Peyer's patch (tissue), 4 donors: ENCODE data around the gene BARX1. TPM values are rescaled to one million over a fixed set of nuclear protein-coding genes. Genes with fewer than 3 reads are reported as not detected.

Source experiments
- DNase-seq, 3 donors: peaks; one replicate each; pipeline ENCODE4 v3.0.0-alpha.2; 2017 to 2019
- H3K27ac ChIP-seq, 4 donors: fragments of 200-600 bp; sonication (generic); one replicate each; pipeline ENCODE4 v1.5.1; 2016 to 2019
- H3K27me3 ChIP-seq, 2 donors: fragments of 200-600 bp; sonication (generic); one replicate each; pipeline ENCODE4 v1.5.1; 2019
- H3K36me3 ChIP-seq, 3 donors: fragments of 200-600 bp; sonication (generic); one replicate each; pipeline ENCODE4 v1.5.1; 2016 to 2019
- H3K4me1 ChIP-seq, 4 donors: fragments of 200-600 bp; sonication (generic); one replicate each; pipeline ENCODE4 v1.5.1; 2016 to 2019
- H3K4me3 ChIP-seq, 4 donors: fragments of 200-600 bp; sonication (generic); 1 replicate in 3 of 4; 2 replicates in 1 of 4; pipeline ENCODE4 v1.5.1; 2016 to 2019; ENCODE audit warnings: mild to moderate bottlenecking in 1 of 4
- H3K9me3 ChIP-seq, 4 donors: fragments of 200-600 bp; sonication (generic); one replicate each; pipeline ENCODE4 v1.5.1; 2016 to 2019; ENCODE audit warnings: mild to moderate bottlenecking in 1 of 4
- CTCF ChIP-seq, 6 experiments: fragments of 450-650 bp in 4 of 6; fragments of 200-600 bp in 2 of 6; sonication (generic) in 1 of 6; IDR thresholded peaks; one replicate each; pipeline ENCODE4 v1.5.1; 2017 to 2019; ENCODE audit warnings: antibody characterized with exemption in 6 of 6, mild to moderate bottlenecking in 3 of 6, moderate library complexity in 1 of 6
- POLR2A ChIP-seq, 2 donors: fragments of 450-650 bp; IDR thresholded peaks; one replicate each; pipeline ENCODE4 v1.5.1; 2017; ENCODE audit warnings: antibody characterized with exemption in 2 of 2, mild to moderate bottlenecking in 2 of 2, moderate library complexity in 2 of 2
- total RNA-seq, 4 donors: library from RNA; depleted of rRNA; stranded (reverse); fragments of >200 nt; gene quantifications; one replicate each; pipeline ENCODE4 v1.1.0, GENCODE V29; 2016

BARX1 gene
- total RNA-seq = not detected

GRCh38 chr9:93955111-93955980 lies at the start of gene BARX1:
BARX1 (minus strand) TSS chr9:93955355; CDS start chr9:93955146, 209 bp downstream.
- Histone ChIP-seq H3K36me3 (no peaks in the 10 kb centered on the region), H3K4me1 (peaks cover 0 to 69% (median 23%) of the 10 kb centered on the region in 4 donors), H3K4me3 (peak within 1 kb of the TSS in 2 of 4 donors; percentile 12 to 18), H3K27me3 (peaks cover 0 to 91% of the 10 kb centered on the region in 2 donors), H3K9me3 (no peaks in the 10 kb centered on the region), H3K27ac (no peak within 1 kb of the TSS)
- no peak for DNase-seq
- TF ChIP-seq CTCF (IDR thresholded peaks at IDR 0.05) = no peak
- no peak for TF ChIP-seq POLR2A (IDR thresholded peaks at IDR 0.05)

- DNase-seq = no peak
- TF ChIP-seq POLR2A (IDR thresholded peaks at IDR 0.05) (no peak), CTCF (IDR thresholded peaks at IDR 0.05) (peak in 4 of 6 experiments; percentile 37 to 44 (median 41))
- H3K36me3 ChIP-seq = no peaks in the 10 kb centered on the region
Measured at GRCh38 chr9:94002316-94003140, 47.4 kb upstream of the BARX1 start.

GRCh38 chr9:93996863-93997262 lies 41.7 kb upstream of the BARX1 start:
- no peaks in the 10 kb centered on the region for H3K9me3 ChIP-seq
- no peaks in the 10 kb centered on the region for H3K4me1 ChIP-seq
- no peak for DNase-seq
- no peak overlapping the region for H3K27ac ChIP-seq
- H3K4me3 ChIP-seq = no peak overlapping the region
- no peaks in the 10 kb centered on the region for H3K36me3 ChIP-seq
- H3K27me3 ChIP-seq = no peaks in the 10 kb centered on the region
- TF ChIP-seq CTCF (IDR thresholded peaks at IDR 0.05) (no peak), POLR2A (IDR thresholded peaks at IDR 0.05) (no peak)

More at GRCh38 chr9:94002316-94003140, 47.4 kb upstream of the BARX1 start:
- Histone ChIP-seq H3K9me3 (no peaks in the 10 kb centered on the region), H3K4me1 (no peaks in the 10 kb centered on the region), H3K27me3 (no peaks in the 10 kb centered on the region), H3K4me3 (no peak overlapping the region), H3K27ac (no peak overlapping the region)

- no peaks in the 10 kb centered on the region for H3K36me3 ChIP-seq
- no peaks in the 10 kb centered on the region for H3K27me3 ChIP-seq
- TF ChIP-seq CTCF (IDR thresholded peaks at IDR 0.05) = no peak
- no peak for TF ChIP-seq POLR2A (IDR thresholded peaks at IDR 0.05)
- no peak overlapping the region for H3K27ac ChIP-seq
- no peaks in the 10 kb centered on the region for H3K9me3 ChIP-seq
- no peak overlapping the region for H3K4me3 ChIP-seq
- no peaks in the 10 kb centered on the region for H3K4me1 ChIP-seq
- DNase-seq = no peak
Measured at GRCh38 chr9:93996367-93996766, 41.2 kb upstream of the BARX1 start.

- Histone ChIP-seq H3K27ac (no peak overlapping the region), H3K27me3 (no peaks in the 10 kb centered on the region), H3K36me3 (no peaks in the 10 kb centered on the region), H3K4me3 (no peak overlapping the region), H3K4me1 (no peaks in the 10 kb centered on the region), H3K9me3 (no peaks in the 10 kb centered on the region)
- DNase-seq = no peak
- TF ChIP-seq CTCF (IDR thresholded peaks at IDR 0.05) (no peak), POLR2A (IDR thresholded peaks at IDR 0.05) (no peak)
Measured at GRCh38 chr9:93994545-93994944, 39.4 kb upstream of the BARX1 start.
